HCT116 (cell line): Measurements from ENCODE around the gene SLC15A3. TPM values are rescaled to one million over a fixed set of nuclear protein-coding genes. Genes with fewer than 3 reads are reported as not detected.

Experiments used
- ATAC-seq: fragments of 200-7000 bp; cut with Tn5 transposase; 2 replicates; pipeline ENCODE4 v1.9.1; 2020; ENCODE audit warnings: mild to moderate bottlenecking, moderate library complexity
- BruUV-seq: library from RNA; stranded (reverse); fragments of 400-500 nt; replicated peaks from 2 replicates; lab custom pipeline; 2021; lab: Mats Ljungman, UMichigan
- CTCF ChIA-PET: fragments of 300-600 bp; sonication (Branson Sonifier 250); formaldehyde crosslinking; loops from one replicate; lab custom pipeline; 2021; ENCODE audit warnings: antibody characterized with exemption; lab: Charles Lee
- POLR2A ChIA-PET: fragments of 300-600, 350-600 bp; sonication (Branson Sonifier 250); formaldehyde crosslinking; loops from one replicate; lab custom pipeline; 2021; ENCODE audit warnings: antibody characterized with exemption; lab: Charles Lee
- RAD21 ChIA-PET, 2 experiments: fragments of 300-600 bp; sonication (Branson Sonifier 250); formaldehyde crosslinking; loops; one replicate each; lab custom pipeline; 2023; ENCODE audit warnings: low total read pairs in 2 of 2; ENCODE audit not compliant: uncharacterized antibody in 2 of 2, unreplicated experiment in 2 of 2, low non-redundant PET in 1 of 2; lab: Charles Lee
- DNase-seq: peaks from one replicate; pipeline ENCODE4 v3.0.0-alpha.2; 2010; ENCODE audit warnings: low read depth, low spot score
- H2AFZ ChIP-seq: fragments of 200-600 bp; shearing (Covaris generic), sonication (generic); 2 replicates; pipeline ENCODE4 v1.6.1; 2017; ENCODE audit warnings: low read depth, mixed run types, mixed read lengths, antibody characterized with exemption, low read length; ENCODE audit not compliant: poor library complexity, severe bottlenecking
- H3K27ac ChIP-seq: 2 replicates; pipeline ENCODE4 v1.5.1; 2012; ENCODE audit warnings: low read depth, low read length
- H3K27me3 ChIP-seq: fragments of 200-600 bp; sonication (generic); 2 replicates; pipeline ENCODE4 v1.6.1; 2016; ENCODE audit warnings: mixed run types, low read length, mixed read lengths; ENCODE audit not compliant: insufficient read depth
- H3K36me3 ChIP-seq, 2 experiments: fragments of 200-500 bp in 1 of 2; fragments of 200-600 bp in 1 of 2; sonication (Bioruptor generic) in 1 of 2; sonication (generic) in 1 of 2; 2 replicates each; pipeline versions ENCODE4 v1.5.1 to v1.6.1; 2014 to 2016; ENCODE audit warnings: low read length in 2 of 2, inconsistent platforms in 1 of 2, mixed read lengths in 1 of 2, mixed run types in 1 of 2; ENCODE audit not compliant: insufficient read depth in 2 of 2, control insufficient read depth in 1 of 2
- H3K4me1 ChIP-seq, 2 experiments: fragments of 200-600 bp in 1 of 2; sonication (generic) in 1 of 2; 2 replicates each; pipeline versions ENCODE4 v1.5.1 to v1.6.1; 2012 to 2017; ENCODE audit warnings: low read length in 2 of 2, inconsistent platforms in 1 of 2, mild to moderate bottlenecking in 1 of 2, mixed read lengths in 1 of 2, mixed run types in 1 of 2, moderate library complexity in 1 of 2; ENCODE audit not compliant: insufficient read depth in 2 of 2, control insufficient read depth in 1 of 2
- H3K4me2 ChIP-seq: fragments of 200-600 bp; sonication (generic); 2 replicates; pipeline ENCODE4 v1.6.1; 2017; ENCODE audit warnings: mixed run types, low read length, mixed read lengths
- H3K4me3 ChIP-seq, 2 experiments: fragments of 200-600 bp in 1 of 2; sonication (generic) in 1 of 2; replicated peaks in 1 of 2; 2 replicates each; pipeline ENCODE4 v1.5.1; 2011 to 2016; ENCODE audit warnings: low read length in 2 of 2, control low read depth in 1 of 2, low read depth in 1 of 2, mild to moderate bottlenecking in 1 of 2, mixed read lengths in 1 of 2, mixed run types in 1 of 2
- H3K79me2 ChIP-seq: fragments of 200-600 bp; sonication (generic); 2 replicates; pipeline ENCODE4 v1.6.1; 2017; ENCODE audit warnings: mild to moderate bottlenecking, mixed run types, low read length, moderate library complexity, mixed read lengths; ENCODE audit not compliant: insufficient read depth
- H3K9ac ChIP-seq: fragments of 200-600 bp; sonication (generic); 2 replicates; pipeline ENCODE4 v1.6.1; 2016; ENCODE audit warnings: low read length, mixed read lengths
- H3K9me2 ChIP-seq: fragments of 200-600 bp; sonication (generic), shearing (Covaris generic); 2 replicates; pipeline ENCODE4 v1.6.1; 2017; ENCODE audit warnings: mixed run types, mild to moderate bottlenecking, moderate library complexity; ENCODE audit not compliant: insufficient read depth
- H3K9me3 ChIP-seq, 2 experiments: fragments of 200-500 bp in 1 of 2; fragments of 200-600 bp in 1 of 2; sonication (Bioruptor generic) in 1 of 2; sonication (generic) in 1 of 2; 2 replicates each; pipeline ENCODE4 v1.6.1; 2014 to 2017; ENCODE audit warnings: low read length in 2 of 2, mixed read lengths in 2 of 2, inconsistent platforms in 1 of 2, low read depth in 1 of 2, mild to moderate bottlenecking in 1 of 2, mixed run types in 1 of 2, moderate library complexity in 1 of 2; ENCODE audit not compliant: control insufficient read depth in 1 of 2, insufficient read depth in 1 of 2
- H4K20me1 ChIP-seq: fragments of 200-600 bp; sonication (generic), shearing (Covaris generic); 2 replicates; pipeline ENCODE4 v1.6.1; 2017; ENCODE audit warnings: mixed run types, mild to moderate bottlenecking, moderate library complexity; ENCODE audit not compliant: insufficient read depth
- CEBPB ChIP-seq: IDR thresholded peaks from 2 replicates; pipeline ENCODE4 v1.6.1; 2012; ENCODE audit warnings: low read depth
- EZH2 ChIP-seq: fragments of 200-600 bp; sonication (generic); IDR thresholded peaks from 2 replicates; pipeline ENCODE4 v1.6.1; 2017; ENCODE audit warnings: antibody characterized with exemption, mixed run types
- POLR2AphosphoS5 ChIP-seq: IDR thresholded peaks from 2 replicates; pipeline ENCODE4 v1.6.1; 2011; ENCODE audit warnings: mild to moderate bottlenecking, low read depth, low read length, moderate library complexity
- SRF ChIP-seq: IDR thresholded peaks from 2 replicates; pipeline ENCODE4 v1.6.1; 2012; ENCODE audit warnings: low read depth
- YY1 ChIP-seq: IDR thresholded peaks from 2 replicates; pipeline ENCODE4 v1.6.1; 2011; ENCODE audit warnings: low read length, low read depth, moderate library complexity, mild to moderate bottlenecking; ENCODE audit not compliant: insufficient replicate concordance; ENCODE audit errors: extremely low read depth
- ZBTB33 ChIP-seq: IDR thresholded peaks from 2 replicates; pipeline ENCODE4 v1.6.1; 2011; ENCODE audit warnings: mild to moderate bottlenecking, low read length, moderate library complexity; ENCODE audit not compliant: insufficient replicate concordance; ENCODE audit errors: extremely low read depth
- ZFX ChIP-seq: fragments of 450-650 bp; IDR thresholded peaks from 2 replicates; pipeline ENCODE4 v1.6.1; 2017
- ZNF274 ChIP-seq: fragments of 200-500 bp; sonication (Bioruptor generic); IDR thresholded peaks from 2 replicates; pipeline ENCODE4 v1.6.1; 2014; ENCODE audit warnings: mild to moderate bottlenecking, low read depth, low read length, inconsistent platforms
- intact Hi-C: fragments of 100-400 bp; cut with micrococcal nuclease; formaldehyde crosslinking; loops from 2 replicates; pipeline ENCODE4 v1.10.0; 2022
- total RNA-seq: library from RNA; stranded (reverse); gene quantifications from one replicate; pipeline ENCODE4 v1.2.1, GENCODE V29; 2021; ENCODE audit not compliant: unreplicated experiment
- TF ChIP-seq, protein P1 (sequence below), 3 experiments: fragments of 200-600 bp in 1 of 3; sonication (generic) in 1 of 3; IDR thresholded peaks in 2 of 3; conservative IDR thresholded peaks in 1 of 3; 2 replicates each; pipeline ENCODE4 v1.5.1; 2012 to 2017; ENCODE audit warnings: low read depth in 2 of 3, low read length in 2 of 3, antibody characterized with exemption in 1 of 3, borderline replicate concordance in 1 of 3, control low read depth in 1 of 3, mild to moderate bottlenecking in 1 of 3, mixed read lengths in 1 of 3, mixed run types in 1 of 3, moderate library complexity in 1 of 3; ENCODE audit not compliant: insufficient read depth in 1 of 3

SLC15A3 gene
- total RNA-seq, 1 experiment from 2014 or later, result not detected

DNA sequence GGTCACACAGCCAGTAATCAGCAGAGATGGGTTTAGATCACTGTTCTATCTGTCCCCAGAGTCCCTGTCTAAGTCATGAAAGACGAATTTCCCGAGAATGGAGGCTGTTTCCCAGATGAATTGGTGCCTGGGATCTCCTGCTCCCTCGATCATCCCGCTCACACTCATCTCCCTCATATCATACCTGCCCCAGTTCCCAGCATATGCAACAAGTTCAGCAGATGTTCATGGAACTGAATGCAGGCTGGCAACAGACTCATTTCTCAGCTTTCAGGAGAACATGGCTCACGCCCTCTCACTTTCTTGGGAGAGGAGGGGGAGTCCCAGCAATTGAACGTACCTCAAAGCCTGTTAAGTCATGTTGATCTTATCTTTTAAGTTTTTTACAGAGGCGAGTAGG, 41.6 kb upstream of the SLC15A3 start:
- ChIA-PET RAD21 (no interaction called here), CTCF (no interaction called here), POLR2A (no interaction called here)
- no peaks in the 10 kb centered on the region for H3K9me3 ChIP-seq
- intact Hi-C loops, result no loop called here
- TF ChIP-seq ZBTB33 (no peak), ZFX (no peak), EZH2 (no peak), CEBPB (no peak), ZNF274 (no peak), SRF (no peak), POLR2AphosphoS5 (no peak), YY1 (no peak)
- TF ChIP-seq, protein P1, sequence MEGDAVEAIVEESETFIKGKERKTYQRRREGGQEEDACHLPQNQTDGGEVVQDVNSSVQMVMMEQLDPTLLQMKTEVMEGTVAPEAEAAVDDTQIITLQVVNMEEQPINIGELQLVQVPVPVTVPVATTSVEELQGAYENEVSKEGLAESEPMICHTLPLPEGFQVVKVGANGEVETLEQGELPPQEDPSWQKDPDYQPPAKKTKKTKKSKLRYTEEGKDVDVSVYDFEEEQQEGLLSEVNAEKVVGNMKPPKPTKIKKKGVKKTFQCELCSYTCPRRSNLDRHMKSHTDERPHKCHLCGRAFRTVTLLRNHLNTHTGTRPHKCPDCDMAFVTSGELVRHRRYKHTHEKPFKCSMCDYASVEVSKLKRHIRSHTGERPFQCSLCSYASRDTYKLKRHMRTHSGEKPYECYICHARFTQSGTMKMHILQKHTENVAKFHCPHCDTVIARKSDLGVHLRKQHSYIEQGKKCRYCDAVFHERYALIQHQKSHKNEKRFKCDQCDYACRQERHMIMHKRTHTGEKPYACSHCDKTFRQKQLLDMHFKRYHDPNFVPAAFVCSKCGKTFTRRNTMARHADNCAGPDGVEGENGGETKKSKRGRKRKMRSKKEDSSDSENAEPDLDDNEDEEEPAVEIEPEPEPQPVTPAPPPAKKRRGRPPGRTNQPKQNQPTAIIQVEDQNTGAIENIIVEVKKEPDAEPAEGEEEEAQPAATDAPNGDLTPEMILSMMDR (IDR thresholded peaks at IDR 0.05 in 2 of 3, conservative IDR thresholded peaks at IDR 0.05 in 1 of 3; ENCODE audit: borderline replicate concordance in 1 of 3, insufficient read depth in 1 of 3, low read depth in 2 of 3, low read length in 2 of 3), result no peak
- peaks cover 3 to 11% of the 10 kb centered on the region in 2 experiments; a peak in 2 of 4 replicates for H3K4me1 ChIP-seq
- no peaks in the 10 kb centered on the region for H3K79me2 ChIP-seq
- H3K9me2 ChIP-seq, result no peaks in the 10 kb centered on the region
- no peak overlapping the region for H3K9ac ChIP-seq
- H3K4me3 ChIP-seq, result no peak overlapping the region
- ATAC-seq, result no peak
- no peak overlapping the region for H2AFZ ChIP-seq
- no peak overlapping the region for H3K4me2 ChIP-seq
- no peaks in the 10 kb centered on the region for H4K20me1 ChIP-seq
- no peaks in the 10 kb centered on the region for H3K36me3 ChIP-seq
- H3K27ac ChIP-seq, result no peak overlapping the region
- H3K27me3 ChIP-seq, result peaks cover 8% of the 10 kb centered on the region
- no peak for DNase-seq
- BruUV-seq, result no TSS peak
